ENCODE data around the gene STH.

DNA sequence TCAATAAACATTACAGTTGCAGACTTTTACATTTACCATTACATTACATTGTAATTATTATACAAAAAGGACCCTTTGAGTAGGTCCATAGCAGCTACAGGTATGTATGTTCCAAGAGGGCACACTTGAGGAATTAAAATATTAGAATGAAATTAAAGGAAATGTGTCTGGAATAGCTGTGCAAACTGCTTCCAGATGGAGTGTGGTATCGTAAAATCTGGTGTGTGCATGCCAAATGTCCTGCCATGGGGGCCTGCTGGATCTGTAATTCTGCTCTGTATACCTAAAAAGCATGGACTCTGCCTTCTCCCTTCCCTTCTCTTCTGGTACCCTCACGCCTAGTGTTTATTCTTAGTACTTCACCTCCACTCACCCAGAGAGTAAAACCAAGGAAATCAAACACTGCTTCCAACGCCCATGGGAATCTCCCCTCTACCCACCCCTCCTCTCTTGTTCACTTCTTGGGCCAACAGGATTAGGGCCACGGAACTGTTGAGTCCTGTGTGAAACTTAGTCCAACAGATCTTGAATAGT, 38.7 kb downstream of the STH start:
- TF ChIP-seq, protein P1, sequence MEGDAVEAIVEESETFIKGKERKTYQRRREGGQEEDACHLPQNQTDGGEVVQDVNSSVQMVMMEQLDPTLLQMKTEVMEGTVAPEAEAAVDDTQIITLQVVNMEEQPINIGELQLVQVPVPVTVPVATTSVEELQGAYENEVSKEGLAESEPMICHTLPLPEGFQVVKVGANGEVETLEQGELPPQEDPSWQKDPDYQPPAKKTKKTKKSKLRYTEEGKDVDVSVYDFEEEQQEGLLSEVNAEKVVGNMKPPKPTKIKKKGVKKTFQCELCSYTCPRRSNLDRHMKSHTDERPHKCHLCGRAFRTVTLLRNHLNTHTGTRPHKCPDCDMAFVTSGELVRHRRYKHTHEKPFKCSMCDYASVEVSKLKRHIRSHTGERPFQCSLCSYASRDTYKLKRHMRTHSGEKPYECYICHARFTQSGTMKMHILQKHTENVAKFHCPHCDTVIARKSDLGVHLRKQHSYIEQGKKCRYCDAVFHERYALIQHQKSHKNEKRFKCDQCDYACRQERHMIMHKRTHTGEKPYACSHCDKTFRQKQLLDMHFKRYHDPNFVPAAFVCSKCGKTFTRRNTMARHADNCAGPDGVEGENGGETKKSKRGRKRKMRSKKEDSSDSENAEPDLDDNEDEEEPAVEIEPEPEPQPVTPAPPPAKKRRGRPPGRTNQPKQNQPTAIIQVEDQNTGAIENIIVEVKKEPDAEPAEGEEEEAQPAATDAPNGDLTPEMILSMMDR (IDR thresholded peaks at IDR 0.05), result no peak
- TF ChIP-seq POLR2AphosphoS5 (IDR thresholded peaks at IDR 0.05; ENCODE audit: low read depth, low read length) (no peak), TCF7L2 (IDR thresholded peaks at IDR 0.05; ENCODE audit: low read depth, low read length) (no peak), SIN3A (IDR thresholded peaks at IDR 0.05; ENCODE audit: borderline replicate concordance, insufficient read depth, low read depth, low read length) (no peak)
- TF ChIP-seq, protein P2, sequence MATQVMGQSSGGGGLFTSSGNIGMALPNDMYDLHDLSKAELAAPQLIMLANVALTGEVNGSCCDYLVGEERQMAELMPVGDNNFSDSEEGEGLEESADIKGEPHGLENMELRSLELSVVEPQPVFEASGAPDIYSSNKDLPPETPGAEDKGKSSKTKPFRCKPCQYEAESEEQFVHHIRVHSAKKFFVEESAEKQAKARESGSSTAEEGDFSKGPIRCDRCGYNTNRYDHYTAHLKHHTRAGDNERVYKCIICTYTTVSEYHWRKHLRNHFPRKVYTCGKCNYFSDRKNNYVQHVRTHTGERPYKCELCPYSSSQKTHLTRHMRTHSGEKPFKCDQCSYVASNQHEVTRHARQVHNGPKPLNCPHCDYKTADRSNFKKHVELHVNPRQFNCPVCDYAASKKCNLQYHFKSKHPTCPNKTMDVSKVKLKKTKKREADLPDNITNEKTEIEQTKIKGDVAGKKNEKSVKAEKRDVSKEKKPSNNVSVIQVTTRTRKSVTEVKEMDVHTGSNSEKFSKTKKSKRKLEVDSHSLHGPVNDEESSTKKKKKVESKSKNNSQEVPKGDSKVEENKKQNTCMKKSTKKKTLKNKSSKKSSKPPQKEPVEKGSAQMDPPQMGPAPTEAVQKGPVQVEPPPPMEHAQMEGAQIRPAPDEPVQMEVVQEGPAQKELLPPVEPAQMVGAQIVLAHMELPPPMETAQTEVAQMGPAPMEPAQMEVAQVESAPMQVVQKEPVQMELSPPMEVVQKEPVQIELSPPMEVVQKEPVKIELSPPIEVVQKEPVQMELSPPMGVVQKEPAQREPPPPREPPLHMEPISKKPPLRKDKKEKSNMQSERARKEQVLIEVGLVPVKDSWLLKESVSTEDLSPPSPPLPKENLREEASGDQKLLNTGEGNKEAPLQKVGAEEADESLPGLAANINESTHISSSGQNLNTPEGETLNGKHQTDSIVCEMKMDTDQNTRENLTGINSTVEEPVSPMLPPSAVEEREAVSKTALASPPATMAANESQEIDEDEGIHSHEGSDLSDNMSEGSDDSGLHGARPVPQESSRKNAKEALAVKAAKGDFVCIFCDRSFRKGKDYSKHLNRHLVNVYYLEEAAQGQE (IDR thresholded peaks at IDR 0.05; ENCODE audit: insufficient read depth in 1 of 2, low read depth in 2 of 2, low read length in 1 of 2), result no peak
